ENCODE data around the gene TMEM200B. TPM values are rescaled to one million over a fixed set of nuclear protein-coding genes. Genes with fewer than 3 reads are reported as not detected.
"Not testable (repeated sequence)": the region's sequence is repeated elsewhere in the genome, so short reads cannot be mapped to it uniquely, and the experiment has no call there.

TMEM200B gene
- total and polyA plus RNA-seq, 10 of the 15 experiments (the other 5 are each of a cell fraction or from before 2014, with no cell fraction given): 0.03 to 1.4 (median 0.08) TPM; not detected in 3

DNA sequence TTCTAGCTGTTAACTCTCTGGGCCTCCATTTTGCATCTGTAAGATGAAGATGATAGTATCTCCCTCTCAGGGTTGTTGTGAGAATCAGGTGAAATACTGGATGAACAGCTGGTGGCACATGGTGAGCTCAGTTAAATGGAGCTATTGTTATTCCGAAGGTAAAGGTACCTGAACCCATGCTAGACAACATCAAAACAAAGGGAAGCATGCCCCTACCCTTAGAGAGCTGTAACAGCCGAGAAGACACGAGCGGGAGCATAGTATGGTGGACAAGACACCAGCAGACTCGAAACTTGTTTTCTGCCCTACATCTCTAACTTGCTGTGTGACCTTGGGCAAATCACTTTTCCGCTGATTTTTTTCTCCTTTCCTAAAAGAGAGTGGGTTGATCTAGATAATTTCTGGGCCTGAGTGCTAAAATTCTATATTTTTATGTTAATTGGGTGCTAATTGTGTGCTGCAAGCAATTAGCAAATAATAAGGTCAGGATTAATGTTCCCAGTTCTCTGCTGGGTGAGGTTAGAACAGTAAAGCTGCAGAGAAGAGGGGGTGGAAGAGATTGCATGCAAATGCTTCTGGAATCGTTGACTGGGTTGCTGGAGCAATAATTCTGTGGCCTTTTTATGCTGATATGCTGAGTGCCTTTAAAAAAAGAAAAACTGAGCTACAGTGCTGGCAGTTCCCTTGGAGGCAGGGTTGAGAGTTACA is 10.8 kb downstream of the TMEM200B start (continued):
- TF ChIP-seq, protein P1, sequence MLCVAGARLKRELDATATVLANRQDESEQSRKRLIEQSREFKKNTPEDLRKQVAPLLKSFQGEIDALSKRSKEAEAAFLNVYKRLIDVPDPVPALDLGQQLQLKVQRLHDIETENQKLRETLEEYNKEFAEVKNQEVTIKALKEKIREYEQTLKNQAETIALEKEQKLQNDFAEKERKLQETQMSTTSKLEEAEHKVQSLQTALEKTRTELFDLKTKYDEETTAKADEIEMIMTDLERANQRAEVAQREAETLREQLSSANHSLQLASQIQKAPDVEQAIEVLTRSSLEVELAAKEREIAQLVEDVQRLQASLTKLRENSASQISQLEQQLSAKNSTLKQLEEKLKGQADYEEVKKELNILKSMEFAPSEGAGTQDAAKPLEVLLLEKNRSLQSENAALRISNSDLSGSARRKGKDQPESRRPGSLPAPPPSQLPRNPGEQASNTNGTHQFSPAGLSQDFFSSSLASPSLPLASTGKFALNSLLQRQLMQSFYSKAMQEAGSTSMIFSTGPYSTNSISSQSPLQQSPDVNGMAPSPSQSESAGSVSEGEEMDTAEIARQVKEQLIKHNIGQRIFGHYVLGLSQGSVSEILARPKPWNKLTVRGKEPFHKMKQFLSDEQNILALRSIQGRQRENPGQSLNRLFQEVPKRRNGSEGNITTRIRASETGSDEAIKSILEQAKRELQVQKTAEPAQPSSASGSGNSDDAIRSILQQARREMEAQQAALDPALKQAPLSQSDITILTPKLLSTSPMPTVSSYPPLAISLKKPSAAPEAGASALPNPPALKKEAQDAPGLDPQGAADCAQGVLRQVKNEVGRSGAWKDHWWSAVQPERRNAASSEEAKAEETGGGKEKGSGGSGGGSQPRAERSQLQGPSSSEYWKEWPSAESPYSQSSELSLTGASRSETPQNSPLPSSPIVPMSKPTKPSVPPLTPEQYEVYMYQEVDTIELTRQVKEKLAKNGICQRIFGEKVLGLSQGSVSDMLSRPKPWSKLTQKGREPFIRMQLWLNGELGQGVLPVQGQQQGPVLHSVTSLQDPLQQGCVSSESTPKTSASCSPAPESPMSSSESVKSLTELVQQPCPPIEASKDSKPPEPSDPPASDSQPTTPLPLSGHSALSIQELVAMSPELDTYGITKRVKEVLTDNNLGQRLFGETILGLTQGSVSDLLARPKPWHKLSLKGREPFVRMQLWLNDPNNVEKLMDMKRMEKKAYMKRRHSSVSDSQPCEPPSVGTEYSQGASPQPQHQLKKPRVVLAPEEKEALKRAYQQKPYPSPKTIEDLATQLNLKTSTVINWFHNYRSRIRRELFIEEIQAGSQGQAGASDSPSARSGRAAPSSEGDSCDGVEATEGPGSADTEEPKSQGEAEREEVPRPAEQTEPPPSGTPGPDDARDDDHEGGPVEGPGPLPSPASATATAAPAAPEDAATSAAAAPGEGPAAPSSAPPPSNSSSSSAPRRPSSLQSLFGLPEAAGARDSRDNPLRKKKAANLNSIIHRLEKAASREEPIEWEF (IDR thresholded peaks at IDR 0.05; ENCODE audit: insufficient replicate concordance, low read depth, low read length): no peak
- no peak for TF ChIP-seq MTA2 (IDR thresholded peaks at IDR 0.05; ENCODE audit: low read depth)

DNA sequence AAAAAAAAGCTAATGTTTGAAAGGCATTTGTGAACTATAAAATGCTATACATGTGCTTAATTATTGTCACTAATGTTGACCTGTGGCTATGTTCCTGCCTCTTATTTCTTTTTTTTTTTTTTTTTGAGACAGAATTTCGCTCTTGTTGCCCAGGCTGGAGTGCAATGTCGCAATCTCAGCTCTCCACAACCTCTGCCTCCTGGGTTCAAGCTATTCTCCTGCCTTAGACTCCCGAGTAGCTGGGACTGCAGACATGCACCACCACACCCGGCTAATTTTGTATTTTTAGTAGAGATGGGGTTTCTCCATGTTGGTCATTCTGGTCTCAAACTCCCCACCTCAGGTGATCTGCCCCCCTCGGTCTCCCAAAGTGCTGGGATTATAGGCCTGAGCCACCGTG is 15.7 kb downstream of the TMEM200B start:
- H2AFZ ChIP-seq (ENCODE audit: control insufficient read depth, low read depth, low read length); H3K9ac ChIP-seq (ENCODE audit: control insufficient read depth, insufficient read depth, low read length); H3K79me2 ChIP-seq (ENCODE audit: control insufficient read depth, insufficient read depth, low read length); H3K4me3 ChIP-seq; DNase-seq (ENCODE audit: low read depth, low spot score); intact Hi-C loops (cut with micrococcal nuclease; ENCODE audit: unreplicated experiment); H4K20me1 ChIP-seq (ENCODE audit: control insufficient read depth, insufficient read depth); H3K4me2 ChIP-seq (ENCODE audit: control insufficient read depth, insufficient read depth); FAIRE-seq; H3K27ac ChIP-seq (ENCODE audit: control insufficient read depth, insufficient read depth); H3K27me3 ChIP-seq (replicated peaks in 1 of 2; ENCODE audit: control insufficient read depth in 2 of 2, insufficient read depth in 2 of 2, low read length in 1 of 2); in situ Hi-C loops (cut with MboI); H3K36me3 ChIP-seq (ENCODE audit: control insufficient read depth in 2 of 2, insufficient read depth in 2 of 2, low read length in 1 of 2); H3K9me3 ChIP-seq (replicated peaks; ENCODE audit: control insufficient read depth, insufficient read depth, low read length); ATAC-seq; BruUV-seq (replicated peaks); POLR2A ChIA-PET; H3K4me1 ChIP-seq (ENCODE audit: control insufficient read depth, insufficient read depth, low read length): not testable (repeated sequence)
- ChIA-PET SMC1A (ENCODE audit: uncharacterized antibody, unreplicated experiment) (interaction anchor here (0.7 kb wide), 1 partner anchor 228 kb away, joined by 3 read pairs; no protein-coding TSS in a partner anchor), CTCF (interaction anchor here (0.6 to 1.0 kb wide), 2 partner anchors 14 to 26 kb away, joined by 3 read pairs; no protein-coding TSS in a partner anchor), RAD21 (ENCODE audit: unreplicated experiment) (interaction anchor here (0.6 to 0.7 kb wide), 3 partner anchors 38 to 164 kb away, joined by 3 read pairs; partner anchors contain the start of gene SRSF4)
- WGBS (ENCODE audit: insufficient coverage, insufficient replicate concordance, low lambda C conversion rate, missing lambda C conversion rate): 84% methylated on average over 5 of the region's 6 CpGs
